GM12878 (cell line): ENCODE measurements around the gene ZNRF3. TPM values are rescaled to one million over a fixed set of nuclear protein-coding genes. Genes with fewer than 3 reads are reported as not detected.

Experiments
- ATAC-seq: fragments of 200-7000 bp; cut with Tn5 transposase; 3 replicates; pipeline ENCODE4 v1.9.1; 2020; ENCODE audit warnings: mild to moderate bottlenecking, moderate library complexity
- BruUV-seq: library from RNA; stranded (reverse); fragments of 400-500 nt; replicated peaks from 2 replicates; lab custom pipeline; 2021; lab: Mats Ljungman, UMichigan
- CTCF ChIA-PET: fragments of 300-600 bp; sonication (Branson Sonifier 250); formaldehyde crosslinking; extraction: SDS; loops from one replicate; lab custom pipeline; 2021; ENCODE audit warnings: inconsistent platforms; lab: Yijun Ruan, JAX
- POLR2A ChIA-PET: fragments of 350-600 bp; formaldehyde crosslinking; extraction: SDS; loops from one replicate; lab custom pipeline; 2021; ENCODE audit warnings: inconsistent platforms; lab: Charles Lee
- RAD21 ChIA-PET: fragments of 300-600 bp; sonication (Branson Sonifier 250); formaldehyde crosslinking; loops from one replicate; lab custom pipeline; 2023; ENCODE audit warnings: antibody characterized with exemption; ENCODE audit not compliant: unreplicated experiment; lab: Charles Lee
- SMC1A ChIA-PET: fragments of 300-600 bp; sonication (Branson Sonifier 250); formaldehyde crosslinking; loops from one replicate; lab custom pipeline; 2023; ENCODE audit not compliant: unreplicated experiment, uncharacterized antibody; lab: Charles Lee
- DNase-seq: peaks from one replicate; pipeline ENCODE4 v3.0.0-alpha.2; 2011; ENCODE audit warnings: low read depth, low spot score
- FAIRE-seq: peaks from 3 replicates; lab custom pipeline; 2011; peaks lifted over from hg19 to GRCh38; lab: Jason Lieb, UNC
- H2AFZ ChIP-seq: 2 replicates; pipeline ENCODE4 v1.6.0; 2011; ENCODE audit warnings: low read depth, low read length, control low read depth; ENCODE audit not compliant: control insufficient read depth
- H3K27ac ChIP-seq: 2 replicates; pipeline ENCODE4 v1.5.1; 2011; ENCODE audit warnings: control low read depth; ENCODE audit not compliant: control insufficient read depth, insufficient read depth
- H3K27me3 ChIP-seq, 2 experiments: replicated peaks in 1 of 2; 2 replicates each; pipeline versions ENCODE4 v1.6.0 to v1.6.1; 2011; ENCODE audit warnings: low read length in 1 of 2; ENCODE audit not compliant: control insufficient read depth in 2 of 2, insufficient read depth in 2 of 2
- H3K36me3 ChIP-seq, 2 experiments: 2 replicates each; pipeline ENCODE4 v1.5.1; 2011; ENCODE audit warnings: low read length in 1 of 2; ENCODE audit not compliant: control insufficient read depth in 2 of 2, insufficient read depth in 2 of 2
- H3K4me1 ChIP-seq: 2 replicates; pipeline ENCODE4 v1.6.1; 2011; ENCODE audit warnings: mild to moderate bottlenecking, low read length, moderate library complexity, mixed read lengths; ENCODE audit not compliant: control insufficient read depth, insufficient read depth
- H3K4me2 ChIP-seq: 2 replicates; pipeline ENCODE4 v1.6.0; 2011; ENCODE audit warnings: control low read depth; ENCODE audit not compliant: control insufficient read depth, insufficient read depth
- H3K4me3 ChIP-seq: fragments of 200-600 bp; sonication (generic); 2 replicates; pipeline ENCODE4 v1.5.1; 2016
- H3K79me2 ChIP-seq: 2 replicates; pipeline ENCODE4 v1.6.0; 2011; ENCODE audit warnings: low read length; ENCODE audit not compliant: control insufficient read depth, insufficient read depth
- H3K9ac ChIP-seq: 2 replicates; pipeline ENCODE4 v1.8.0; 2011; ENCODE audit warnings: low read length, control low read depth, mixed read lengths; ENCODE audit not compliant: control insufficient read depth, insufficient read depth
- H3K9me3 ChIP-seq: replicated peaks from 3 replicates; pipeline ENCODE4 v1.5.1; 2011; ENCODE audit warnings: mild to moderate bottlenecking, low read length; ENCODE audit not compliant: control insufficient read depth, insufficient read depth
- H4K20me1 ChIP-seq: 2 replicates; pipeline ENCODE4 v1.6.0; 2011; ENCODE audit not compliant: control insufficient read depth, insufficient read depth
- BRCA1 ChIP-seq: IDR thresholded peaks from 2 replicates; pipeline ENCODE4 v1.6.1; 2011; ENCODE audit warnings: low read depth, low read length, improper control_type of control experiment
- CREB1 ChIP-seq: IDR thresholded peaks from 2 replicates; pipeline ENCODE4 v1.6.1; 2012; ENCODE audit warnings: low read depth, mild to moderate bottlenecking, inconsistent platforms
- CREM ChIP-seq: IDR thresholded peaks from 2 replicates; pipeline ENCODE4 v1.6.1; 2014; ENCODE audit warnings: antibody characterized with exemption, low read depth
- GABPA ChIP-seq: IDR thresholded peaks from 2 replicates; pipeline ENCODE4 v1.6.1; 2014; ENCODE audit warnings: antibody characterized with exemption, low read depth, mild to moderate bottlenecking, inconsistent platforms
- GATAD2B ChIP-seq: fragments of 450-650 bp; conservative IDR thresholded peaks from 2 replicates; pipeline ENCODE4 v1.6.1; 2017; ENCODE audit warnings: low read depth, mild to moderate bottlenecking, moderate library complexity
- HCFC1 ChIP-seq: fragments of 150-350 bp; IDR thresholded peaks from 2 replicates; pipeline ENCODE4 v1.6.1; 2014; ENCODE audit warnings: low read length
- HDGF ChIP-seq: fragments of 450-650 bp; IDR thresholded peaks from 2 replicates; pipeline ENCODE4 v1.6.1; 2016; ENCODE audit warnings: antibody characterized with exemption
- IKZF1 ChIP-seq: fragments of 450-650 bp; conservative IDR thresholded peaks from 2 replicates; pipeline ENCODE4 v1.6.1; 2017; ENCODE audit warnings: antibody characterized with exemption, mild to moderate bottlenecking
- PAX5 ChIP-seq: IDR thresholded peaks from 2 replicates; pipeline ENCODE4 v1.6.1; 2011; ENCODE audit warnings: low read depth, low read length, borderline replicate concordance
- POLR2A ChIP-seq: IDR thresholded peaks from 2 replicates; pipeline ENCODE4 v1.6.1; 2011; ENCODE audit warnings: low read depth, mild to moderate bottlenecking, low read length
- RELA ChIP-seq: fragments of 450-650 bp; IDR thresholded peaks from 2 replicates; pipeline ENCODE4 v1.8.0; 2014; ENCODE audit warnings: borderline replicate concordance; ENCODE audit not compliant: partially characterized antibody
- RELB ChIP-seq: fragments of 450-650 bp; IDR thresholded peaks from 2 replicates; pipeline ENCODE4 v1.6.1; 2017; ENCODE audit warnings: low read depth, mild to moderate bottlenecking, moderate library complexity
- USF1 ChIP-seq: IDR thresholded peaks from 2 replicates; pipeline ENCODE4 v1.6.1; 2011; ENCODE audit warnings: borderline replicate concordance, low read depth, mild to moderate bottlenecking, moderate library complexity, mixed read lengths, low read length; ENCODE audit not compliant: insufficient read depth; ENCODE audit errors: extremely low read length
- YY1 ChIP-seq: IDR thresholded peaks from 2 replicates; pipeline ENCODE4 v1.6.1; 2011; ENCODE audit warnings: low read depth, mild to moderate bottlenecking, low read length
- ZNF207 ChIP-seq: fragments of 450-650 bp; IDR thresholded peaks from 2 replicates; pipeline ENCODE4 v1.6.1; 2014; ENCODE audit warnings: antibody characterized with exemption, mild to moderate bottlenecking, borderline replicate concordance
- ZNF24 ChIP-seq: fragments of 450-650 bp; IDR thresholded peaks from 2 replicates; pipeline ENCODE4 v1.6.1; 2017; ENCODE audit warnings: antibody characterized with exemption, mild to moderate bottlenecking
- WGBS: methylation state at CpG from one replicate; pipeline ENCODE4 v1.1.6; 2016; ENCODE audit warnings: low lambda C conversion rate; ENCODE audit not compliant: insufficient replicate concordance, insufficient coverage; ENCODE audit errors: missing lambda C conversion rate; 5-methylcytosine and 5-hydroxymethylcytosine counted together
- in situ Hi-C: fragments of 300-500 bp; cut with MboI; formaldehyde crosslinking; loops from 9 replicates; pipeline ENCODE4 v1.14.3; 2018; ENCODE audit warnings: mixed read lengths
- intact Hi-C: fragments of 100-400 bp; cut with micrococcal nuclease; formaldehyde crosslinking; loops from one replicate; pipeline ENCODE4 v1.14.2; 2022; ENCODE audit not compliant: unreplicated experiment
- polyA plus RNA-seq, 11 experiments: library from polyadenylated mRNA; depleted of rRNA in 4 of 11; unstranded in 6 of 11; stranded (reverse) in 5 of 11; fragments of >200 nt; fragmentation: Nextera tagmentation in 4 of 11; fragmentation: Illumina TruSeq in 1 of 11; extraction: Ambion mirVana in 4 of 11; extraction: Trizol in 1 of 11; gene quantifications; 1 replicate in 1 of 11; 2 replicates in 10 of 11; pipeline versions ENCODE4 v1.2.1 to v1.2.3, GENCODE V29; 2011 to 2016; ENCODE audit warnings: inconsistent platforms in 2 of 11, missing spikeins in 2 of 11, low read depth in 1 of 11
- total RNA-seq, 4 experiments: library from RNA; depleted of rRNA in 3 of 4; stranded (reverse); fragments of >200 nt in 3 of 4; fragmentation: Illumina TruSeq in 1 of 4; extraction: Trizol in 1 of 4; gene quantifications; 2 replicates each; pipeline versions ENCODE4 v1.2.1 to v1.2.3, GENCODE V29; 2013 to 2021

ZNRF3 gene
- total and polyA plus RNA-seq, 10 of the 15 experiments (the other 5 are each of a cell fraction or from before 2014, with no cell fraction given) = 0.05 to 2.4 (median 0.46) TPM

GRCh38 chr22:28958611-28959010, 75.2 kb downstream of the ZNRF3 start:
- 74% methylated on average over 5 of the region's 5 CpGs for WGBS
- H3K4me1 ChIP-seq = peaks cover 18% of the 10 kb centered on the region
- no peak overlapping the region for H3K4me2 ChIP-seq
- peaks cover 0 to 2% of the 10 kb centered on the region in 2 experiments; a peak in 1 of 4 replicates for H3K27me3 ChIP-seq
- intact Hi-C loops (loop anchor here (5.0 kb wide), 1 partner anchor 71 kb away; no protein-coding TSS in a partner anchor), in situ Hi-C loops (no loop called here)
- H3K36me3 ChIP-seq = no peaks in the 10 kb centered on the region
- no peak overlapping the region for H3K27ac ChIP-seq
- POLR2A ChIA-PET = interaction anchor here (0.5 to 1.2 kb wide), 2 partner anchors 16 to 200 kb away, joined by 3 read pairs; no protein-coding TSS in a partner anchor
- FAIRE-seq (no peak), ATAC-seq (no peak)
- H2AFZ ChIP-seq = no peak overlapping the region
- no TSS peak for BruUV-seq
- SMC1A ChIA-PET = interaction anchor here (0.6 to 4.7 kb wide), 13 partner anchors 8 to 81 kb away, joined by 3 to 20 read pairs (median 4); no protein-coding TSS in a partner anchor
- H4K20me1 ChIP-seq = no peaks in the 10 kb centered on the region
- RAD21 ChIA-PET = interaction anchor here (1.1 to 1.9 kb wide), 5 partner anchors 16 to 51 kb away, joined by 3 to 4 read pairs (median 3); no protein-coding TSS in a partner anchor
- H3K9ac ChIP-seq = no peak overlapping the region
- H3K9me3 ChIP-seq = no peaks in the 10 kb centered on the region; the same call in 2 of the 3 replicates
- TF ChIP-seq BRCA1 (no peak), RELB (no peak)
- TF ChIP-seq, all 136 proteins: peak for 0
- no peak for DNase-seq
- no peaks in the 10 kb centered on the region for H3K79me2 ChIP-seq
- no peak overlapping the region for H3K4me3 ChIP-seq
- CTCF ChIA-PET = interaction anchor here (5.4 kb wide), 1 partner anchor 81 kb away, joined by 18 read pairs; no protein-coding TSS in a partner anchor

GRCh38 chr22:28962042-28962554, 78.7 kb downstream of the ZNRF3 start:
- Histone ChIP-seq H4K20me1 (no peaks in the 10 kb centered on the region), H3K9me3 (no peaks in the 10 kb centered on the region; the same call in 2 of the 3 replicates), H3K79me2 (no peaks in the 10 kb centered on the region), H3K9ac (no peak overlapping the region), H3K36me3 (no peaks in the 10 kb centered on the region; a peak in 2 of 4 replicates), H3K4me3 (no peak overlapping the region), H3K27me3 (no peaks in the 10 kb centered on the region), H2AFZ (no peak overlapping the region), H3K4me2 (no peak overlapping the region), H3K27ac (no peak overlapping the region), H3K4me1 (peaks cover 3% of the 10 kb centered on the region; the same call in 1 of the 2 replicates)
- DNase-seq (no peak), ATAC-seq (no peak), FAIRE-seq (no peak)
- intact Hi-C loops (no loop called here), in situ Hi-C loops (no loop called here)
- SMC1A ChIA-PET = interaction anchor here (0.7 to 4.7 kb wide), 17 partner anchors 9 to 106 kb away, joined by 3 to 20 read pairs (median 6); no protein-coding TSS in a partner anchor
- CTCF ChIA-PET = interaction anchor here (0.5 to 5.4 kb wide), 9 partner anchors 8 to 540 kb away, joined by 3 to 18 read pairs (median 3); no protein-coding TSS in a partner anchor
- no TSS peak for BruUV-seq
- RAD21 ChIA-PET = interaction anchor here (0.9 to 4.5 kb wide), 6 partner anchors 9 to 55 kb away, joined by 3 to 16 read pairs (median 3); no protein-coding TSS in a partner anchor
- 12% methylated on average over 3 of the region's 3 CpGs for WGBS
- POLR2A ChIA-PET = interaction anchor here (0.5 to 0.8 kb wide), 3 partner anchors 18 to 191 kb away, joined by 4 read pairs; no protein-coding TSS in a partner anchor
- TF ChIP-seq PAX5 = no peak
- TF ChIP-seq ZNF24 = no peak
- TF ChIP-seq GABPA = no peak
- TF ChIP-seq POLR2A = no peak
- no peak for TF ChIP-seq GATAD2B
- no peak for TF ChIP-seq HCFC1
- TF ChIP-seq CREB1 = no peak
- TF ChIP-seq CREM = no peak
- no peak for TF ChIP-seq RELA
- TF ChIP-seq USF1 = no peak
- TF ChIP-seq IKZF1 = peak; percentile 23; the same call in 1 of the 2 replicates
- no peak for TF ChIP-seq HDGF
- TF ChIP-seq YY1 = no peak
- no peak for TF ChIP-seq ZNF207
